Astrocyte (in vitro differentiated cells and primary cell): ENCODE data around the gene BTBD10. TPM values are rescaled to one million over a fixed set of nuclear protein-coding genes. Genes with fewer than 3 reads are reported as not detected.

Experiments
- DNase-seq: peaks from one replicate; pipeline ENCODE4 v3.0.0-alpha.2; 2010; ENCODE audit warnings: low read depth
- FAIRE-seq: peaks from 2 replicates; lab custom pipeline; 2011; peaks lifted over from hg19 to GRCh38; lab: Jason Lieb, UNC
- H2AFZ ChIP-seq: 2 replicates; pipeline ENCODE4 v1.6.0; 2012; ENCODE audit warnings: low read depth, low read length, inconsistent platforms
- H3K27ac ChIP-seq: 2 replicates; pipeline ENCODE4 v1.5.1; 2011; ENCODE audit warnings: low read depth, low read length, inconsistent platforms
- H3K27me3 ChIP-seq: 2 replicates; pipeline ENCODE4 v1.6.0; 2011; ENCODE audit warnings: low read length, inconsistent platforms; ENCODE audit not compliant: insufficient read depth
- H3K36me3 ChIP-seq: 2 replicates; pipeline ENCODE4 v1.5.1; 2011; ENCODE audit warnings: low read length, inconsistent platforms; ENCODE audit not compliant: insufficient read depth
- H3K4me1 ChIP-seq: 2 replicates; pipeline ENCODE4 v1.5.1; 2011; ENCODE audit warnings: low read length, inconsistent platforms; ENCODE audit not compliant: insufficient read depth
- H3K4me2 ChIP-seq: 2 replicates; pipeline ENCODE4 v1.6.0; 2012; ENCODE audit warnings: low read length, inconsistent platforms
- H3K4me3 ChIP-seq: 2 replicates; pipeline ENCODE4 v1.5.1; 2011; ENCODE audit warnings: low read depth, mild to moderate bottlenecking, low read length, inconsistent platforms; ENCODE audit not compliant: insufficient read depth
- H3K79me2 ChIP-seq: 2 replicates; pipeline ENCODE4 v1.6.0; 2012; ENCODE audit warnings: mild to moderate bottlenecking, low read length, inconsistent platforms; ENCODE audit not compliant: insufficient read depth
- H3K9ac ChIP-seq: 2 replicates; pipeline ENCODE4 v1.6.0; 2012; ENCODE audit warnings: mild to moderate bottlenecking, low read length, inconsistent platforms
- H3K9me3 ChIP-seq: 2 replicates; pipeline ENCODE4 v1.5.1; 2012; ENCODE audit warnings: low read depth, mild to moderate bottlenecking, low read length, inconsistent platforms; ENCODE audit not compliant: insufficient read depth
- H4K20me1 ChIP-seq: 2 replicates; pipeline ENCODE4 v1.6.0; 2012; ENCODE audit warnings: low read length, inconsistent platforms; ENCODE audit not compliant: insufficient read depth
- H3K27ac Mint-ChIP-seq: one replicate; pipeline ENCODE4 v1.8.0; 2021; ENCODE audit warnings: mild to moderate bottlenecking, mixed read lengths; ENCODE audit not compliant: unreplicated experiment
- H3K27me3 Mint-ChIP-seq: one replicate; pipeline ENCODE4 v1.8.0; 2021; ENCODE audit warnings: low read depth, mixed read lengths; ENCODE audit not compliant: unreplicated experiment
- H3K36me3 Mint-ChIP-seq: one replicate; pipeline ENCODE4 v1.8.0; 2021; ENCODE audit warnings: low read depth, mixed read lengths; ENCODE audit not compliant: unreplicated experiment
- H3K4me1 Mint-ChIP-seq: one replicate; pipeline ENCODE4 v1.8.0; 2021; ENCODE audit warnings: low read depth, mixed read lengths; ENCODE audit not compliant: unreplicated experiment
- H3K4me3 Mint-ChIP-seq: one replicate; pipeline ENCODE4 v1.8.0; 2021; ENCODE audit warnings: mild to moderate bottlenecking, moderate library complexity, mixed read lengths; ENCODE audit not compliant: unreplicated experiment
- H3K9me3 Mint-ChIP-seq: one replicate; pipeline ENCODE4 v1.8.0; 2021; ENCODE audit warnings: mild to moderate bottlenecking, mixed read lengths; ENCODE audit not compliant: unreplicated experiment
- EZH2 ChIP-seq: IDR thresholded peaks from 2 replicates; pipeline ENCODE4 v1.6.1; 2012; ENCODE audit warnings: mild to moderate bottlenecking, low read length, inconsistent platforms; ENCODE audit not compliant: insufficient read depth
- total RNA-seq: library from RNA; stranded (reverse); gene quantifications from 2 replicates; pipeline ENCODE4 v1.2.1, GENCODE V29; 2021
- TF ChIP-seq, protein P1 (sequence below): IDR thresholded peaks from 2 replicates; pipeline ENCODE4 v1.5.1; 2011; ENCODE audit warnings: low read depth, mild to moderate bottlenecking, inconsistent platforms, low read length, moderate library complexity; ENCODE audit not compliant: insufficient read depth

The BTBD10 gene
- total RNA-seq, 1 donor from 2014 or later: 58.9 TPM

DNA sequence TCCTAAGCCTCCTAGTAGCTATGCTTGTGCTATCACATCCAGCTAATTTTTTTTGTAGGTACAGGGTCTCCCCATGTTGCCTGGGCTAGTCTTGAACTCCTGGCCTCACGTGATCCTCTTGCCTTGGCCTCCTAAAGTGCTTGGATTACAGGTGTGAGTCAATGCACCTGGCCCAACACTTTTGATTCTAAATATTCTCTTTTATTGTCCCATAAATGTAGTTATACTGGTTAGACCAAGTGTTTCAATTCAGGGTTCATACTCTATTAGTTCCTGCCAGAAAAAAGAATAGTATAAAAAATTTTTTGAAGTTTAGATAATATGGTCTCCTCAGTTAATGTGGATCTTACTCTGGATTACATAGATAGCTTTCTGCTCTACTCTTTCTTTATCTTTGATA, 39.5 kb upstream of the BTBD10 start:
- no peak for FAIRE-seq
- no peak for TF ChIP-seq EZH2
- TF ChIP-seq, protein P1, sequence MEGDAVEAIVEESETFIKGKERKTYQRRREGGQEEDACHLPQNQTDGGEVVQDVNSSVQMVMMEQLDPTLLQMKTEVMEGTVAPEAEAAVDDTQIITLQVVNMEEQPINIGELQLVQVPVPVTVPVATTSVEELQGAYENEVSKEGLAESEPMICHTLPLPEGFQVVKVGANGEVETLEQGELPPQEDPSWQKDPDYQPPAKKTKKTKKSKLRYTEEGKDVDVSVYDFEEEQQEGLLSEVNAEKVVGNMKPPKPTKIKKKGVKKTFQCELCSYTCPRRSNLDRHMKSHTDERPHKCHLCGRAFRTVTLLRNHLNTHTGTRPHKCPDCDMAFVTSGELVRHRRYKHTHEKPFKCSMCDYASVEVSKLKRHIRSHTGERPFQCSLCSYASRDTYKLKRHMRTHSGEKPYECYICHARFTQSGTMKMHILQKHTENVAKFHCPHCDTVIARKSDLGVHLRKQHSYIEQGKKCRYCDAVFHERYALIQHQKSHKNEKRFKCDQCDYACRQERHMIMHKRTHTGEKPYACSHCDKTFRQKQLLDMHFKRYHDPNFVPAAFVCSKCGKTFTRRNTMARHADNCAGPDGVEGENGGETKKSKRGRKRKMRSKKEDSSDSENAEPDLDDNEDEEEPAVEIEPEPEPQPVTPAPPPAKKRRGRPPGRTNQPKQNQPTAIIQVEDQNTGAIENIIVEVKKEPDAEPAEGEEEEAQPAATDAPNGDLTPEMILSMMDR: no peak

DNA sequence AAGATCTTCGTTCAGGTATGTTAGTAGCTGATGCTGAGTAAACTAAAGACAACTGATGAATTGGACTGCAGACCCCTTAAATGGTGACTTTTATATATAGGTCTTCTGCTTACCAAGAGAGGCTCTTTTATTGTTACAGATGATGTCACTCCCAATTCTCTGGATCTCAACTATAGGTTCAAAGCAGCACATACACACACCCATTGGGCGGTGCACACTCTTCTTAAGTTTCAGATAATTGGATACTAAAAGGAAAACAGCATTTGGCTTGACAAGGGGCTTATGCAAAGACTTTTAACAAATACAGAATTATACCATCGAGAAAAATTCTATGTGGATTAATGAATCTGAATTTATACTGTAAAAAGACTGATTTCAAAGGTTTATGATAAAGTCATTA, 32.9 kb upstream of the BTBD10 start, which contains the start of gene PTH:
TSS of gene PTH (minus strand) at position 69 of the 400 bp plus-strand sequence. CDS start 3,142 bp downstream, outside the sequence.
- H3K4me1 ChIP-seq: no peaks in the 10 kb centered on the region
- H3K36me3 ChIP-seq: no peaks in the 10 kb centered on the region
- no peak within 1 kb of the TSS for H3K9ac ChIP-seq
- DNase-seq (no peak), FAIRE-seq (no peak)
- H3K79me2 ChIP-seq: no peaks in the 10 kb centered on the region
- H3K9me3 ChIP-seq: no peaks in the 10 kb centered on the region
- TF ChIP-seq, protein P1: no peak
- TF ChIP-seq EZH2: no peak
- Mint-ChIP-seq H3K27ac (no peak within 1 kb of the TSS), H3K4me1 (peaks cover 2% of the 10 kb centered on the region), H3K4me3 (no peak within 1 kb of the TSS), H3K9me3 (no peaks in the 10 kb centered on the region), H3K27me3 (peaks cover 7% of the 10 kb centered on the region), H3K36me3 (no peaks in the 10 kb centered on the region)
- H4K20me1 ChIP-seq: no peaks in the 10 kb centered on the region
- no peak within 1 kb of the TSS for H2AFZ ChIP-seq
- H3K27ac ChIP-seq: no peak within 1 kb of the TSS
- no peak within 1 kb of the TSS for H3K4me2 ChIP-seq
- no peak within 1 kb of the TSS for H3K4me3 ChIP-seq
- H3K27me3 ChIP-seq: no peaks in the 10 kb centered on the region

More for the DNA sequence above, 39.5 kb upstream of the BTBD10 start:
- H3K4me1 Mint-ChIP-seq: no peaks in the 10 kb centered on the region
- no peaks in the 10 kb centered on the region for H3K36me3 ChIP-seq
- no peak overlapping the region for H3K4me2 ChIP-seq
- H3K27ac Mint-ChIP-seq: no peak overlapping the region
- H3K4me1 ChIP-seq: no peaks in the 10 kb centered on the region
- H3K9me3 Mint-ChIP-seq: no peaks in the 10 kb centered on the region
- no peak overlapping the region for H3K27ac ChIP-seq
- no peak overlapping the region for H3K4me3 Mint-ChIP-seq
- H3K27me3 ChIP-seq: no peaks in the 10 kb centered on the region
- H3K4me3 ChIP-seq: no peak overlapping the region
- no peaks in the 10 kb centered on the region for H3K36me3 Mint-ChIP-seq
- DNase-seq: no peak
- H3K9me3 ChIP-seq: no peaks in the 10 kb centered on the region
- no peak overlapping the region for H3K9ac ChIP-seq
- peaks cover under 1% of the 10 kb centered on the region for H3K27me3 Mint-ChIP-seq
- H2AFZ ChIP-seq: no peak overlapping the region
- H3K79me2 ChIP-seq: no peaks in the 10 kb centered on the region
- H4K20me1 ChIP-seq: no peaks in the 10 kb centered on the region

DNA sequence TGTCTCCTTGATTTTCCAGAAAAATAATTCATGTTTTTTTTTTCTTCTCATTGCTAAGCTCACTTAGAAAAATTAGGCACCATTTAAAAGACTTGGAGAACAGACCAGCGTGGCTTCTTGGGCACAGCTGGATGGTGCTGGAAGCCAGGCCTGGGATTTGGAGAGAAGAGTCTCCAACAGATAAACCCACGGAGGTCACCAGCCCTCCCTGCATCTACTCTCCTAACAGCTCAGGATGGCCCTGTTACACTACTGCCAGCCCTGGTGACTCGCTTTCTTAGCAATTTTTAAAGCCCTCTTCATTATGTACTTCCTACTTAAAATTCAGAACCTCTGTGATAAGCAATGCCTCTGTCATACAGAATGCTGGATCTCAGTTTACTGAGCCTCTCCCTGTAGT, 31.0 kb upstream of the BTBD10 start:
- FAIRE-seq: no peak
- Mint-ChIP-seq H3K4me3 (no peak overlapping the region), H3K36me3 (no peaks in the 10 kb centered on the region), H3K27ac (no peak overlapping the region), H3K9me3 (no peaks in the 10 kb centered on the region), H3K4me1 (peaks cover 2% of the 10 kb centered on the region), H3K27me3 (peaks cover 7% of the 10 kb centered on the region)
- Histone ChIP-seq H3K27ac (no peak overlapping the region), H3K27me3 (peaks cover 3% of the 10 kb centered on the region), H3K4me2 (no peak overlapping the region), H3K4me1 (no peaks in the 10 kb centered on the region), H3K9me3 (no peaks in the 10 kb centered on the region), H3K4me3 (no peak overlapping the region), H3K9ac (no peak overlapping the region), H4K20me1 (no peaks in the 10 kb centered on the region), H3K36me3 (no peaks in the 10 kb centered on the region), H2AFZ (no peak overlapping the region), H3K79me2 (no peaks in the 10 kb centered on the region)
- TF ChIP-seq, protein P1: no peak
- TF ChIP-seq EZH2: no peak
- no peak for DNase-seq
